Keratinocyte (primary cell): Measurements from ENCODE around the gene C15orf61.

ENCODE experiments used
- EZH2 ChIP-seq: IDR thresholded peaks from one replicate; pipeline ENCODE4 v1.6.1; 2012; ENCODE audit warnings: inconsistent platforms, mild to moderate bottlenecking, low read length, moderate library complexity
- TF ChIP-seq, protein P1 (sequence below), 3 experiments: IDR thresholded peaks in 1 of 3; conservative IDR thresholded peaks in 1 of 3; optimal IDR thresholded peaks in 1 of 3; 2 replicates in 2 of 3; 3 replicates in 1 of 3; pipeline versions ENCODE3 to v1.5.1; 2011; ENCODE audit warnings: low read length in 3 of 3, mild to moderate bottlenecking in 3 of 3, moderate library complexity in 2 of 3, control low read depth in 1 of 3, inconsistent platforms in 1 of 3; ENCODE audit not compliant: insufficient read depth in 2 of 3; ENCODE audit errors: extremely low read depth in 1 of 3

DNA sequence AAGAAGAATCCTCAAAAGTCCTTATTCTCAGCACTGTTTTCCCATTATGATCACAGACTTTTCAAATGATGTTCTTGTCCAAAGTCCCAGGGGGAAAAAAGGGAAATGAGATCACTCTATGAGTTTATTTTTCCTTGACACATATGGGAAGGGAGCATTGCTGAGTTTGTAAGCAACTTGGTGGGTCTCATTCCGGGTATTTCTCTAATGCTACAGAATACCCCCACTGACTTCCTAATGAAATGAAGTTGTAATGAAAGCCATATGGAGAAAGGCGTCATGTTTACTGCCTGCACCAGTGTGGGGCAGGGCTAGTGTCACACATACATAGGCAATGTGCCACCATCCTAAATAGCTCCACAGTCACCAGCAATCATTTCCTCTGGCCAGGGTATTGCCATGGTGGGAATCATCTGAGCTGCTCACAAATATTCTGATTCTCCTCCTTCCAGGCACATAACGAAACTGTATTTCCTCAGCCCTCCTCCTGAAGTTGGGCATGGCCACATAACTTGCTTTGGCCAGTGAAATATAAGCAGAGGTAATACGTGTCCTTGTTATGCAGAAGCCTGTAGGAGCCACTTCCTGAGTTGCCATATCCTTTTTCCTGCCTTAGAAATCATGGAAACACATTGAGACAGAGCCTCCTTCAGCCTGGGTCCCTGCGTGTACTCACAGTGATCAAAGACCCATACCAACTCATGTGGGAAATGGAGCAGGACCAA, 41.0 kb upstream of the C15orf61 start:
- TF ChIP-seq, protein P1, sequence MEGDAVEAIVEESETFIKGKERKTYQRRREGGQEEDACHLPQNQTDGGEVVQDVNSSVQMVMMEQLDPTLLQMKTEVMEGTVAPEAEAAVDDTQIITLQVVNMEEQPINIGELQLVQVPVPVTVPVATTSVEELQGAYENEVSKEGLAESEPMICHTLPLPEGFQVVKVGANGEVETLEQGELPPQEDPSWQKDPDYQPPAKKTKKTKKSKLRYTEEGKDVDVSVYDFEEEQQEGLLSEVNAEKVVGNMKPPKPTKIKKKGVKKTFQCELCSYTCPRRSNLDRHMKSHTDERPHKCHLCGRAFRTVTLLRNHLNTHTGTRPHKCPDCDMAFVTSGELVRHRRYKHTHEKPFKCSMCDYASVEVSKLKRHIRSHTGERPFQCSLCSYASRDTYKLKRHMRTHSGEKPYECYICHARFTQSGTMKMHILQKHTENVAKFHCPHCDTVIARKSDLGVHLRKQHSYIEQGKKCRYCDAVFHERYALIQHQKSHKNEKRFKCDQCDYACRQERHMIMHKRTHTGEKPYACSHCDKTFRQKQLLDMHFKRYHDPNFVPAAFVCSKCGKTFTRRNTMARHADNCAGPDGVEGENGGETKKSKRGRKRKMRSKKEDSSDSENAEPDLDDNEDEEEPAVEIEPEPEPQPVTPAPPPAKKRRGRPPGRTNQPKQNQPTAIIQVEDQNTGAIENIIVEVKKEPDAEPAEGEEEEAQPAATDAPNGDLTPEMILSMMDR (optimal IDR thresholded peaks at IDR 0.05 in 1 of 3, IDR thresholded peaks at IDR 0.05 in 1 of 3, conservative IDR thresholded peaks at IDR 0.05 in 1 of 3; ENCODE audit: extremely low read depth in 1 of 3, insufficient read depth in 2 of 3, low read length in 3 of 3): no peak
- TF ChIP-seq EZH2: no peak
